ENCODE results near the gene DNAJC16.
"Not testable (repeated sequence)": the region's sequence is repeated elsewhere in the genome, so short reads cannot be mapped to it uniquely, and the experiment has no call there.

The DNAJC16 gene

DNA sequence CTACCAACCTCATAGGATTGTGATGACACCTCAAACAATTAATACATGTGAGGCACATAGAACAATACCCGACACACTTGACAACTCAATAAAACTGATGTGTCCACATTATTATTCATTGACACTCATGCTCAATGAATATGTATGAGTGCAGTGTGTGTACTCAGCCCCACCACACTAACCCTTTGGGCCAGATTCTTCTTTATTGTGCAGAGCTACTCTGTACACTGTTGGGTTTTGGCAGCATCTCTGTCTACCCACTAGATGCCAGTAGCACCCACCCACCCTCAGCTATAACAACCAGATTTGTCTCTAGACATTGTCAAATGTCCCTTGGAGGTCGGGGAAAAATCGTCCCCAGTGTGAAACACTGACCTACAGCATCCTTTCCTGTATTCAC lies 12.7 kb upstream of the DNAJC16 start:
- TF ChIP-seq CTCF (IDR thresholded peaks at IDR 0.05; ENCODE audit: low read depth, low read length) (no peak), POLR2A (IDR thresholded peaks at IDR 0.05; ENCODE audit: extremely low read depth, insufficient read length) (no peak), MYC (IDR thresholded peaks at IDR 0.05; ENCODE audit: low read depth, low read length) (no peak)
- TF ChIP-seq, protein P1, sequence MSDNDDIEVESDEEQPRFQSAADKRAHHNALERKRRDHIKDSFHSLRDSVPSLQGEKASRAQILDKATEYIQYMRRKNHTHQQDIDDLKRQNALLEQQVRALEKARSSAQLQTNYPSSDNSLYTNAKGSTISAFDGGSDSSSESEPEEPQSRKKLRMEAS (IDR thresholded peaks at IDR 0.05; ENCODE audit: low read depth, low read length) = no peak
- H3K4me3 ChIP-seq (ENCODE audit: low read depth, low read length) = no peak overlapping the region
- no peak for DNase-seq (ENCODE audit: low read depth)

GRCh38 chr1:15514557-15514956 lies 12.1 kb upstream of the DNAJC16 start:
- DNase-seq (ENCODE audit: low read depth); H3K4me3 ChIP-seq (ENCODE audit: low read depth, low read length): not testable (repeated sequence)

GRCh38 chr1:15515022-15515663 lies 11.5 kb upstream of the DNAJC16 start:
- H3K4me3 ChIP-seq (ENCODE audit: low read depth, low read length) = no peak overlapping the region
- no peak for TF ChIP-seq POLR2A (IDR thresholded peaks at IDR 0.05; ENCODE audit: extremely low read depth, insufficient read length)
- no peak for TF ChIP-seq MYC (IDR thresholded peaks at IDR 0.05; ENCODE audit: low read depth, low read length)
- TF ChIP-seq, protein P1 (IDR thresholded peaks at IDR 0.05; ENCODE audit: low read depth, low read length) = no peak
- no peak for TF ChIP-seq CTCF (IDR thresholded peaks at IDR 0.05; ENCODE audit: low read depth, low read length)
- DNase-seq (ENCODE audit: low read depth) = peak; percentile 48

DNA sequence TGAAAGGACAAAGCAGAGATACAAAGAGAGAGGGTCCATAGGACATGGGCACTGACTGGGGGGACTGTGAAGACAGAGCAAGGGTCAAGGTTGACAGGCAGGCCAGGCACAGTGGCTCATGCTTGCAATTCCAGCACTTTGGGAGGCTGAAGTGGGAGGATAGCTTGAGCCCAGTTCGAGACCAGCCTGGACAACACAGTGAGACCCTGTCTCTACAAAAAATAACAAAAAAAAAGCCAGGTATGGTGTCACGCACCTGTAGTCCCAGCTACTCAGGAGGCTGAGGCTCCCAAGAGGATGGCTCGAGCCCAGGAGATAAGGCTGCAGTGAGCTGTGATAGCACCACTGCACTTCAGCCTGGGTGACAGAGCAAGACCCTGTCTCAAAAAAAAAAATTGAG lies 7.0 kb upstream of the DNAJC16 start:
- TF ChIP-seq CTCF (IDR thresholded peaks at IDR 0.05; ENCODE audit: low read depth, low read length) (no peak), MYC (IDR thresholded peaks at IDR 0.05; ENCODE audit: low read depth, low read length) (no peak), POLR2A (IDR thresholded peaks at IDR 0.05; ENCODE audit: extremely low read depth, insufficient read length) (no peak)
- TF ChIP-seq, protein P1 (IDR thresholded peaks at IDR 0.05; ENCODE audit: low read depth, low read length) = no peak
- H3K4me3 ChIP-seq (ENCODE audit: low read depth, low read length) = no peak overlapping the region
- DNase-seq (ENCODE audit: low read depth) = no peak

DNA sequence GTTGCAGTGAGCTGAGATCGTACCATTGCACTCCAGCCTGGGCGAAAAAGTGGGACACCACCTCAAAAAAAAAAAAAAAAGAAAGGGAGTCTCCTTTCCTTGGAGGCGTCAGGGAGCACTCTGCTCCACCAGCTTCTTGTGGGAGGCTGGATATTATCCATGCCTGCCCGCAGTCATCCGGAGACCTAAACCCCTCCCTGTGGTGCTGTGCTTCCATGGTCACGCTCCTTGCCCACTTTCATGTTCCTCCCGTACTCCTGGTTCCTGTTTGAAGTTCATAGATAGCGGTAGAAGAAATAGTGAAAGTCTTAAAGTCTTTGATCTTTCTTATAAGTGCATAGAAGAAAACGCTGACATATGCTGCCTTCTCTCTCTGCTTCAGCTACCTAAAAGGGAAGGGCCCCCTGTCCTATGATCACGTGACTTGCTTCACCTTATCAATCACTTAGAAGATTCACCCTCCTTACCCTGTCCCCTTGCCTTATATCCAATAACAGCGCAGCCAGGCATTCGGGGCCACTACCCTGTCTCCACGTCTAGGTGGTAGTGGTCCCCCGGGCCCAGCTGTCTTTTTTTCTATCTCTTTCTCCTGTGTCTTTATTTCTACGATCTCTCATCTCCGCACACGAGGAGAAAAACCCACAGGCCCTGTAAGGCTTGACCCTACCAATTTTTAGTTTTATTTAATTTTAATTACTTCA lies 5.3 kb upstream of the DNAJC16 start:
- DNase-seq (ENCODE audit: low read depth); H3K4me3 ChIP-seq (ENCODE audit: low read depth, low read length): not testable (repeated sequence)

- no peak for DNase-seq (ENCODE audit: low read depth)
- H3K4me3 ChIP-seq (ENCODE audit: low read depth, low read length) = no peak overlapping the region
- TF ChIP-seq, protein P1 (IDR thresholded peaks at IDR 0.05; ENCODE audit: low read depth, low read length) = no peak
- TF ChIP-seq POLR2A (IDR thresholded peaks at IDR 0.05; ENCODE audit: extremely low read depth, insufficient read length) (no peak), MYC (IDR thresholded peaks at IDR 0.05; ENCODE audit: low read depth, low read length) (no peak), CTCF (IDR thresholded peaks at IDR 0.05; ENCODE audit: low read depth, low read length) (no peak)
These were observed 4.1 kb upstream of the DNAJC16 start for GRCh38 chr1:15522551-15522950.

Data from NB4 (cell line).